Medulla oblongata (tissue), 1 donor: Measurements from ENCODE around the gene TRIM17.
"Not testable (repeated sequence)": the region's sequence is repeated elsewhere in the genome, so short reads cannot be mapped to it uniquely, and the experiment has no call there.

Experiments used
- DNase-seq: peaks from one replicate; pipeline ENCODE4 v3.0.0-alpha.2; 2015; ENCODE audit errors: extremely low spot score

TRIM17 gene

GRCh38 chr1:228450200-228450599, 33.5 kb upstream of the TRIM17 start:
- DNase-seq, result no peak

DNA sequence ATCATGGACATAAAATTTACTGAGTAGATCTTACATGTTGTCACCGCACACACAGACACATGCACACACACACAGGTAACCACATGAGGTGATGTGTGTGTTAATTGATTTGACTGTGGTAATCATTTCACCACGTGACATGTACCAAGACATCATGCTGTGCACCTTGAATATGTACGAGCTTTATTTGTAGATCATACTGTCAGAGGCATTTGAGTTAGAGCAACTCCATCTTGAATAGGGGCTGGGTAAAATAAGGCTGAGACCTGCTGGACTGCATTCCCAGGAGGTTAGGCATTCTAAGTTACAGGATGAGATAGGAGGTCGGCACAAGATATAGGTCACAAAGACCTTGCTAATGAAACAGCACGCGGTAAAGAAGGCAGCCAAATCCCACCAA, 31.7 kb upstream of the TRIM17 start:
- no peak for DNase-seq

DNA sequence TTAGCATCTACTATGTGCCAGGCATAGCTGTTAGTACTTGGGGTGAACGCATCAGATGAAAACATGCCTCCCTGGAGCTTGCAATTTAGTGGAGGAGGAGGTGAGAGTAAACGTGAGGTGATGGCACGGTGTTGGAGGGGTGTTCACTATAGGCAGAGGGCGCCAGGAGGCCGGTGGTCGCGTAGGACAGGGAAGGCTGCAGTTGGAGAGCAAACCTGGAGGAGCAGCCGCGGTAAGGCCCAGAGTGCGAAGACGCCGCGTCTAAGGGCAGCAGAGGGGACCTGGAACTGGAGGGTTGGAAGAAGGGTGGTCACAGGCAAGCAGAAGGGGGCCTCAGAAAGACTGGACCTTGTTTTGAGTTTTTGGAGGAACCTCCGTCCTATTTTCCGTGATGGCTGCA, 30.2 kb upstream of the TRIM17 start:
- no peak for DNase-seq

GRCh38 chr1:228445843-228446650, 29.4 kb upstream of the TRIM17 start:
- peak; percentile 35 for DNase-seq

- no peak for DNase-seq
These were observed 28.8 kb upstream of the TRIM17 start for GRCh38 chr1:228445490-228445842.

GRCh38 chr1:228443395-228443794, 26.7 kb upstream of the TRIM17 start:
- DNase-seq, result no peak

GRCh38 chr1:228440761-228441500, 24.3 kb upstream of the TRIM17 start:
- DNase-seq, result no peak

DNA sequence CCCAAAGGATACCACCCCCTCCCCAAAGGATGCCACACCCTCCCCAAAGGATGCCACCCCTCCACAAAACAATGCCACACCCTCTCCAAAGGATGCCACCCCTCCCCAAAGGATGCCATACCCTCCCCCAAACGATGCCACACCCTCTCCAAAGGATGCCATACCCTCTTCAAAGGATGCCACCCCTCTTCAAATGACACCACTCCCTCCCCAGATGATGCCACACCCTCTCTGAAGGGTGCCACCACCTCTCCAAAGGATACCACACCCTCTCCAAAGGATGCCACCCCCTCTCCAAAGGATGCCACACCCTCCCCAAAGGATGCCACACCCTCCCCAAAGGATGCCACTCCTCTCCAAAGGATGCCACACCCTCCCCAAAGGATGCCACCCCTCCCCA, 21.6 kb upstream of the TRIM17 start:
- DNase-seq, result no peak

DNA sequence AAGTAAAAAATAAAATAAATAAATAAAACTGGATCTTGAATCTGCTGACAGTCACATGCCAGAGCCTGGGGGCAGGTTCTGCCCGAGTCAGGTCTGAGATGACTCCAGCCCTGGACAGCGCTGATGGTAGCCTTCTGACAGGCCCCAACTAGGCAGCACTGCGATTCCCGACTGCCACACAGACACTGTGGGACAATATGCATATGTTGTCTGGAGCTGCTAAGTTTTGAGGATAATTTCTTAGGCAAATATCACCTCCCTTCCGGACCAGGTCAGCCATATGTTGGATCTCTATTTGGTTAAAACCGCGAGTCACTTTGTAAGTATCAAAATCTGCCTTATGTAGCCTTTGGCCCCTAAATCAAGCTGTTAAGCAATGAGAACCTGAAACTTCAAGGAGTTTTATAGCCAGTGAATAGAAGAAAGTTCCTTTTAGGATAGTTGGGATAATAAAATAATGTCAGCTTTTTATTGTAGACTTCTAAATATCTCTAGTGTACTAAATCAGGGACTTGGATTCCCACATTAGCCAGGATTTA, 20.8 kb upstream of the TRIM17 start:
- no peak for DNase-seq

GRCh38 chr1:228434689-228435088, 18.0 kb upstream of the TRIM17 start:
- DNase-seq, result no peak

- DNase-seq, result not testable (repeated sequence)
These were observed 16.8 kb upstream of the TRIM17 start for GRCh38 chr1:228433337-228434053.

DNA sequence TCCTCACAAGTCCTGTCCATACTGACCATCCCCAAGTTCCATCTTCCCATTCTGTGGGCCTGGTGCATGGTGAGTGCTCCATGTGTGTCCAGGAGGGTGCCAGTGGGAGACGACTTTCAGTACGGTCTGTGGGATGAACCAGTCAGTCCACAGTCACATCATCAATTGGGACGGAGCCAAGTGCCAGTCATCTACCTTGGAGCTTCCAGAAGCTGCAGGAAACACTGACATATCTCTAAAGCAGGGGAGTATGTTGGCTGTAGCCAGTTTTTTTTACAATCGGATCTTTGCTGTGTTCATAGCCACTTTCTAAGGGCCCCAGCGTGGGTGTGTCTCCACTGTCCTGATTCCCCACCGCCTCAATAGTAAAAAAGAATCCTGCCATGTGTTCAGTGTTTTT, 13.6 kb upstream of the TRIM17 start:
- DNase-seq, result no peak

DNA sequence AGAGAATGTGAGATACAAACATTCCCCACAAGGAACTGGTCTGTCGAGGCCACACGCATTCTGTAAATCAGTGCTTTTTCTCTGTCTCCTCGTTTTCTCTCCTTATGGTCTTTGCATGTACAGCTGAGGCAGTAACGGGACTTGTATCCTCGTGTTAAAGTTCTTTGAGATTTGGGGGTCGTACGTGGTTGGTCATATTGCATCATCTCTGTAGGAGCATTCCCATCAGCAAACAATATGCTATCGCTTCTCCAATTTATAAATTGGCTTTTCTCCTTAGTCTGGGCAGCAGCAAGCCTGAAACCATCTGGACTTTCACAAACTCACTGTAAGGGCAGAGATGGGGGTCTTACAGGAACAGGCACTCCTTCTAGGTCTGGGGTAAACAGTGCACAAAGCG, 13.0 kb upstream of the TRIM17 start:
- DNase-seq, result no peak

- no peak for DNase-seq
These were observed 12.3 kb upstream of the TRIM17 start for GRCh38 chr1:228429007-228429406.

- DNase-seq, result no peak
These were observed 11.8 kb upstream of the TRIM17 start for GRCh38 chr1:228428412-228428811.

DNA sequence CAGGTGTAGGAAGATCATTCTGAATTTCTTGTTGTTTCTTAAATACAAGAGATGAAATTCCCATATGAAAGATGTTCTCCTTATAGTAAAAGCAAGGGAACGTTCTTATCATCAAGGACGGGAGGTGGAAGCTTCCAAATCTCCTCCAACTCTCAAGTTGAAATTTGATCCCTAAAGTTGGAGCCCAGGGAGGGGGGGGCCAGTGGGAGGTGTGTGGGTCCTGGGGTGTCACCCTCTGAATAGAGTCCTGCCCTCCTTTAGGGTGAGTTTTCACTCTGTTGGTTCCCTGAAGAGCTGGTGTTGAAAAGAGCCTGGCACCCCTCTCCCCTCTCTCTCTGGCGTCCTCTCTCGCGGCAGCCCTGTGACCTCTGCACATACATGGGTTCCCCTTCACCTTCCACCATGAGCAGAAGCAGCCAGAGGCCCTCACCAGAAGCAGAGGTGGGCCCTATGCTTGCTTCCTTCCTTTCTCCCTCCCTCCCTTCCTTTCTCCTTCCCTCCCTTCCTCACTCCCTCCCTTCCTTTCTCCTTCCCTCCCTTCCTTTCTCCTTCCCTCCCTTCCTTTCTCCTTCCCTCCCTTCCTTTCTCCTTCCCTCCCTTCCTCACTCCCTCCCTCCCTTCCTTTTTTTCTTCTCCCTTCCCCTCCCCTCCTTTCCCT, 10.0 kb upstream of the TRIM17 start:
- DNase-seq, result no peak

DNA sequence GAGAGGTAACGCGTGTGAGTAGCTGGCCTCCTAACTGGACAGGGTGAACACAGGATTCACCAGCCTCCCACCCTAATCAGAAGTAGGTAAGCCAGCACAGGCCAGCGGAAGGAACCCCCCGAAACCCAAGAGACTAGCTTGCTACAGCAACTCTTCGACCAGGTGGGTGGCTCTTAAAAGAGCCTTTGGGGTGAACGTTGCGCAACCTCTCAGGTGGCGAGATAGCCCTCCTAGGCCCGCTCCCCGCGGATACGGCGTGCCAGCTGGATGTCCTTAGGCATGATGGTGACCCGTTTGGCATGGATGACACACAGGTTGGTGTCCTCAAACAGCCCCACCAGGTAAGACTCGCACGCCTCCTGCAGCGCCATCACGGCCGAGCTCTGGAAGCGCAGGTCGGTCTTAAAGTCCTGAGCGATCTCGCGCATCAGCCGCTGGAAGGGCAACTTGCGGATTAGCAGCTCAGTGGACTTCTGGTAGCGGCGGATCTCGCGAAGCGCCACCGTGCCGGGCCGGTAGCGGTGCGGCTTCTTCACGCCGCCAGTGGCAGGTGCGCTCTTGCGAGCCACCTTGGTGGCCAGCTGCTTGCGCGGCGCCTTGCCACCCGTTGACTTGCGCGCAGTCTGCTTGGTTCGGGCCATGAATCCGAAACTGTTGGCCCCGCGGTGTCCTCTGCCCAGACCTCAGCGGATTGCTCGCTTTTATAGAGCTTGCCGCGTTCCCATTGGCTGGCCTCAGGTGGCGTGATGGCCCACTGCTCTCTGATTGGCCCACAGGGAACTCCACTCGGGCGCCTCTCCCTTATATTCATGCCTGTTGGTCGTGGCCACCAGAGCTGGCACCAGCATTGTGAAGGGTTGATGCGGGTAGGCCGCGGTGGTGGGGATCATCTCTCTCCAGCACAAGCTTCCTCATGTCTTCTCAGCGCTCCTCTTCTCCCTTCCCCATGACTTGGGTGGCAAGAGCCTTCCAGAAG, 8.3 kb upstream of the TRIM17 start:
- DNase-seq, result no peak

DNA sequence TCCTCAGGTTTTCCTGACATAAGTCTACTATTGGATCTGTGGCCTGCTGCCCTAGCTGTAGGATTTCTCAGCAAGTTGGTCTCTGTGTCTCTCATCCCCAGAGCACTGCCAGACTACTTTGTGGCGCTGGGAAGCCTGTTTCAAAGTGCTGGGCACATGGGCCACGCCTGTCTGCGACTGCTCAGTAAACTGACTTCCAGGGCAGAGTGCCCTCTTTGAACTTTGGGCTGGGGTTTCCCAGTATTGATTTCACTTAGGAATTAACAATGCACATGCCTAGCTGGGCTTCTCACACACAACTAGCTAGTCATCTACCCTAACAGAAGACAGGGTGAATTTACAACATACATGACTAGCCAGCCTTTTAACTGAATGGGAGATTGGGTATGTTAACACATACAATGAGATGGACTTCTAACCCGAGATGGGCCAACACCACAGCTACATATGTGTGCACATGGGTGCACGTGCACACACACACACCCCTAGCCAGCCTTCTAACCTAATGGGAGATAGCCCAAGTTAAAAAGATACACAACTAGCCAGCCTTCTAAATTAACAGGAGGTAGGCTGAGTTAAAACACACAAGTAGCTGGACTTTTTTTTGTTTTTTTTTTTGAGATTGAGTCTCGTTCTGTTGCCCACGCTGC, 6.9 kb upstream of the TRIM17 start:
- DNase-seq, result no peak

DNA sequence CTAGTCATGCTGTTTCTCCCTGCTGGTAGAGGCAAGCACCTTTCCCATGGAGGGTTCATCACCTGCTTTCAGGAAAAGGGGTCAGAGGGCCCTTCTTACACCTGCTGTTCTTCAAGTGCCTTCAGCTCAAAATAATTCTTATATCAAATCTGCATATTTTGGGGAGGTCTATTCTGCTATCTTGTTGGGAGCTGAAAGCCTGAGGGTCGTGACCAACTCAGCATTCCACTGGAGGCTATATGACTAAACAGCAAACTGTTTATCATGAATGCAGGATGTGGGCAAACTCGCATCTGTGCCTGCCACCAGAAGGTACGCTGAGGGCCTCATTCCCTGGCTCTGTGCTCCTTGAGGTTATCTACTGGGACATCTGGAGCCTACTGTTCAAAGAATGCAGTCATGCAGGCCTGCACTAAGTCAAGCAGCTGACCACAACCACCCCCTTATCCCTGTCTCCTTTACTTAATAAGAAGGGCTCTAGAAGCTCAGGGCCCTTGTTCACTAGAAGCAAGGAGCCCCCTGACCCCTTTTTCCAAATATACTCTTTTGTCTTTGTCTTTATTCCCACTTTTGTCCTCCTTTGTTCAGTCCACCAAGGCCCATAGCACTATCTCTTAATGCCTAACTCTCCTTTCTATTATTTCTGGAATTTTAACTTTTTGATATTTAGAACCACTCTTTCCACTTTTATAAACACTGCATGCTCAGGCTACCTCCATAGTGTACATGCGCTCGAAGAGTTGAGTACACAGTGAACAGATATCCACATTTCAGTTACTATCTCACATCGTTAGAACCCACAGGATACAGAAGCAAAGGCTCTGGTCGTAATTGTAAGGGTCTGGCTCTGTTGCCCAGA, 4.5 kb upstream of the TRIM17 start:
- DNase-seq, result no peak
